ENCODE data around the gene METTL21C. TPM values are rescaled to one million over a fixed set of nuclear protein-coding genes. Genes with fewer than 3 reads are reported as not detected.

The METTL21C gene
- total RNA-seq, 3 donors from 2014 or later (not counting 1 experiment from before 2014, with no cell fraction given): not detected

- peak overlapping the region; percentile 19 to 24 for H3K27ac Mint-ChIP-seq
- Histone ChIP-seq H3K36me3 (ENCODE audit: control insufficient read depth, insufficient read depth, low read length) (peaks cover 25% of the 10 kb centered on the region), H3K4me1 (ENCODE audit: control insufficient read depth, insufficient read depth, low read length) (peaks cover 13% of the 10 kb centered on the region), H3K9me3 (ENCODE audit: control insufficient read depth, insufficient read depth, low read length) (no peaks in the 10 kb centered on the region), H3K27me3 (ENCODE audit: control insufficient read depth, insufficient read depth, low read length) (no peaks in the 10 kb centered on the region), H3K27ac (ENCODE audit: low read length) (no peak overlapping the region), H3K4me3 (ENCODE audit: low read length) (no peak overlapping the region)
- no peak overlapping the region for H3K4me3 Mint-ChIP-seq
- intact Hi-C loops (cut with micrococcal nuclease): no loop called here
- no peaks in the 10 kb centered on the region for H3K27me3 Mint-ChIP-seq (ENCODE audit: low read depth in 2 of 2)
- no peak for DNase-seq
- peaks cover 10% of the 10 kb centered on the region for H3K36me3 Mint-ChIP-seq
- TF ChIP-seq, protein P1, sequence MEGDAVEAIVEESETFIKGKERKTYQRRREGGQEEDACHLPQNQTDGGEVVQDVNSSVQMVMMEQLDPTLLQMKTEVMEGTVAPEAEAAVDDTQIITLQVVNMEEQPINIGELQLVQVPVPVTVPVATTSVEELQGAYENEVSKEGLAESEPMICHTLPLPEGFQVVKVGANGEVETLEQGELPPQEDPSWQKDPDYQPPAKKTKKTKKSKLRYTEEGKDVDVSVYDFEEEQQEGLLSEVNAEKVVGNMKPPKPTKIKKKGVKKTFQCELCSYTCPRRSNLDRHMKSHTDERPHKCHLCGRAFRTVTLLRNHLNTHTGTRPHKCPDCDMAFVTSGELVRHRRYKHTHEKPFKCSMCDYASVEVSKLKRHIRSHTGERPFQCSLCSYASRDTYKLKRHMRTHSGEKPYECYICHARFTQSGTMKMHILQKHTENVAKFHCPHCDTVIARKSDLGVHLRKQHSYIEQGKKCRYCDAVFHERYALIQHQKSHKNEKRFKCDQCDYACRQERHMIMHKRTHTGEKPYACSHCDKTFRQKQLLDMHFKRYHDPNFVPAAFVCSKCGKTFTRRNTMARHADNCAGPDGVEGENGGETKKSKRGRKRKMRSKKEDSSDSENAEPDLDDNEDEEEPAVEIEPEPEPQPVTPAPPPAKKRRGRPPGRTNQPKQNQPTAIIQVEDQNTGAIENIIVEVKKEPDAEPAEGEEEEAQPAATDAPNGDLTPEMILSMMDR (IDR thresholded peaks at IDR 0.05): no peak
- WGBS (ENCODE audit: insufficient coverage): 90% methylated on average over 4 of the region's 4 CpGs
- H3K4me1 Mint-ChIP-seq: peaks cover 23 to 37% of the 10 kb centered on the region in 2 donors
- no peak for ATAC-seq
- H3K9me3 Mint-ChIP-seq: no peaks in the 10 kb centered on the region
Measured at GRCh38 chr13:102682211-102682610, 12.6 kb downstream of the METTL21C start.

DNA sequence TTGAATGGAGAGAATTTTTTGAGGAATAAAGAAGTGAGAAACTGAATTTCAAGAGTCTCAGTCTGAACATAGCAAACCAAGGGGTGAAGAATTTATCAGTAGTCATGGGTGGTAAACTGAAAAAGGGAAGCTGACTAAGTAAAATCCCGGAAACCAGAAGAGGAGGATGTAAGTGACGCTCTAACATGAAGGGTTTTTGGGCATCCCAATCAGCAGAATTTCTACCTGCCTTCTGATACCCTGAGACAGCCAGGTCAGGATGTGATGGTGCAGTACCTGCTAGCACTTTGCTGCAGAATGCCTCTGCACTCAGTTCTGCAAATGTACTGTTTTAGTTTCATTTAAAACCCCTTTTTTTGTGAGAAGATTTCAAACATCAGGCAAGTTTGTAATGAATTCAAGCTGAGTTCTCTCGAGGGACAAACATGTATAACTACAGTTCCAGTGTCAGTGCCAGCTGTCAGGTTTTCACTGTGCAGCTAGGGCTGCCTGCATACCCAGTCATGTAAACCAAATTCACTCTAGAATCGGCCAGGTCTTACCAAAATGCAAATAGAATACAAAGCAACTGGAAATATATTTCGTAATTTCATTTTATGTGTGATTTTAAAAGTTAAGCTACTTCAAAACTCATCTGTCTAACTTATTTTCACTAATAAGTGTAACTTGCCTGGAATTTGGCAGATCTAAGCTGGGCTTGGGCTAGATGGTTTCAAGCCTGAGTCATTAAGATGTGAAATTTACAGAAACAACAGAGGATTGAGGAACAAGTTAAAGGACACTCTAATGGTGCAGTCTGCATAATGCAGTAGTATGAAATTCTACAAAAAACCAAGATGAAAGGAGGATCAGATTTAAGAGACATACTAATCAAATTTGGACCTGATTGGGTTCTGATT, 13.8 kb downstream of the METTL21C start:
- DNase-seq (peak in 1 of 2 donors; percentile 43), ATAC-seq (peak; percentile 36 to 76 (median 60))
- TF ChIP-seq, protein P1 (IDR thresholded peaks at IDR 0.05): no peak
- Histone ChIP-seq H3K36me3 (ENCODE audit: control insufficient read depth, insufficient read depth, low read length) (peaks cover 36% of the 10 kb centered on the region), H3K27me3 (ENCODE audit: control insufficient read depth, insufficient read depth, low read length) (no peaks in the 10 kb centered on the region), H3K4me1 (ENCODE audit: control insufficient read depth, insufficient read depth, low read length) (peaks cover 7% of the 10 kb centered on the region), H3K4me3 (ENCODE audit: low read length) (no peak overlapping the region), H3K9me3 (ENCODE audit: control insufficient read depth, insufficient read depth, low read length) (no peaks in the 10 kb centered on the region), H3K27ac (ENCODE audit: low read length) (no peak overlapping the region)
- Mint-ChIP-seq H3K27me3 (ENCODE audit: low read depth in 2 of 2) (no peaks in the 10 kb centered on the region), H3K36me3 (peaks cover 11% of the 10 kb centered on the region), H3K4me1 (peaks cover 16 to 30% of the 10 kb centered on the region in 2 donors), H3K27ac (peak overlapping the region; percentile 70 to 72), H3K4me3 (no peak overlapping the region), H3K9me3 (no peaks in the 10 kb centered on the region)
- 39% methylated on average over 4 of the region's 5 CpGs for WGBS (ENCODE audit: insufficient coverage)
- intact Hi-C loops (cut with micrococcal nuclease): no loop called here

DNA sequence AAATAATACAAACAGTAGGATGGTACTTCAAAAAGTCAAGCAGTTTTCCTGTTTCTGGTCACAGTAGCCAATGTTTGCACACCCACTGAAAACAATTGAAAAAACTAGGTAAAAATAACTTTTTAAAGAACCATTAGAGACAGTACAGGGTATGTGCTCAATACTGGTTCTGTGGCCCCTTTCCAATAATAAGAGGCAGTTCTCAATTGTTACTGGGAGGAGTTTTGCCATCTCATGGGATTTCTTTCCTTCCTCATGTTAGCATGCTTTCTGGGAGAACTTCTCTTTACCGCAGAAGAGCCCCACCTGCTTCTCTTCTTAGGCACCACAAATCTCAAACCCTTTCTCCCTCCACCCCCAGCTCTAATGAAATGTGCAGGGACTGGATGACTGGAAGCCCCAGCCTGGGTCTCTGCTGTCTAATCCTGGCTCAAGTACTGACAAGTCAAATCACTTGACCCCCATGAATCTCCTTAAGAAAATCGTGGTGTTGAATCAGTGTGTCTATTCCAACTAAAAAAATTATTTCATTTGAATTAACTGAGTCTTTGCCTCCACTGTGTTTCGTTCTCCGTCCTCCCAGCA, 14.6 kb downstream of the METTL21C start:
- H3K4me3 ChIP-seq (ENCODE audit: low read length): no peak overlapping the region
- Mint-ChIP-seq H3K27ac (peak overlapping the region; percentile 70 to 72), H3K9me3 (no peaks in the 10 kb centered on the region), H3K36me3 (peaks cover 11% of the 10 kb centered on the region), H3K4me1 (peaks cover 13 to 26% of the 10 kb centered on the region in 2 donors), H3K27me3 (ENCODE audit: low read depth in 2 of 2) (no peaks in the 10 kb centered on the region), H3K4me3 (no peak overlapping the region)
- DNase-seq (no peak), ATAC-seq (no peak)
- H3K27ac ChIP-seq (ENCODE audit: low read length): no peak overlapping the region
- WGBS (ENCODE audit: insufficient coverage): 87% methylated on average over 4 of the region's 4 CpGs
- H3K4me1 ChIP-seq (ENCODE audit: control insufficient read depth, insufficient read depth, low read length): peaks cover 4% of the 10 kb centered on the region
- H3K27me3 ChIP-seq (ENCODE audit: control insufficient read depth, insufficient read depth, low read length): no peaks in the 10 kb centered on the region
- TF ChIP-seq, protein P1 (IDR thresholded peaks at IDR 0.05): no peak
- no peaks in the 10 kb centered on the region for H3K9me3 ChIP-seq (ENCODE audit: control insufficient read depth, insufficient read depth, low read length)
- H3K36me3 ChIP-seq (ENCODE audit: control insufficient read depth, insufficient read depth, low read length): peaks cover 43% of the 10 kb centered on the region
- intact Hi-C loops (cut with micrococcal nuclease): no loop called here

All from natural killer cell (primary cell).